ENCODE results near the gene ADRA2B. TPM values are rescaled to one million over a fixed set of nuclear protein-coding genes. Genes with fewer than 3 reads are reported as not detected.

ADRA2B gene
- total RNA-seq, 1 experiment from 2014 or later: 0.47 TPM

DNA sequence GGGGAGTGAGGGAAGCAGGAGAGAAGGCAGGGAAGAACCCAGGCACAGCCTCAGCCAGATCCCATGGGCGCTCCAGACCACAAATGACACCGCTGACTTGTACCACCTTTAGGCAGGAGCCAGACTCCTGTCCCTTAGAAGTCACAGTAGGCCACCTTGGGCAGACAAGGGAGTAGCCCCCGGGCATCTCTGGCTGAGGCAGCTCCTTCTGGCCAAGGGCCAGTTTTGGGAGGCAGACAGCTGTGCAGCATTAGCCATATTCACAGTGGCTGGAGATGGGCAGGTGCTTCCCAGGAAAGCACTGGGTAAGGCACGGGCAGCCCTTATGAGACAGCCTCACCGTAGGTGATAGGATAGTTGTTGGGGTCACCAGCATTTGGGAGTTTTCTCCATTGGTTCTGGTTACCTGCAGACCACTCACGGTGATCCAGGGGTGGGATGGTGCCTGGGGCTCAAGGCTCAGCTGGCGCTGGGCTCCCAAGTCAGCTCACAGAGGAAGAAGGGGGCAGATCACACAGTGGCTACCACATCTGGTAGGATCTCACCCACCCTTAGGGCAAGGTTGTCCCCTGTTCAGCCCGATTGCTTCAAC lies 19.9 kb upstream of the ADRA2B start:
- Histone ChIP-seq H3K4me3 (replicated peaks in 1 of 2; ENCODE audit: low read depth in 1 of 2, low read length in 2 of 2) (no peak overlapping the region), H3K9ac (ENCODE audit: low read length) (no peak overlapping the region), H3K4me1 (ENCODE audit: control insufficient read depth in 1 of 2, insufficient read depth in 2 of 2, low read length in 2 of 2) (peaks cover 4 to 15% of the 10 kb centered on the region in 2 experiments; a peak in 3 of 4 replicates), H3K9me3 (ENCODE audit: control insufficient read depth in 1 of 2, insufficient read depth in 1 of 2, low read depth in 1 of 2, low read length in 2 of 2) (no peaks in the 10 kb centered on the region), H2AFZ (ENCODE audit: low read depth, low read length, poor library complexity, severe bottlenecking) (no peak overlapping the region), H3K9me2 (ENCODE audit: insufficient read depth) (no peaks in the 10 kb centered on the region), H4K20me1 (ENCODE audit: insufficient read depth) (no peaks in the 10 kb centered on the region), H3K36me3 (ENCODE audit: control insufficient read depth in 1 of 2, insufficient read depth in 2 of 2, low read length in 2 of 2) (no peaks in the 10 kb centered on the region), H3K27ac (ENCODE audit: low read depth, low read length) (no peak overlapping the region), H3K79me2 (ENCODE audit: insufficient read depth, low read length) (no peaks in the 10 kb centered on the region), H3K4me2 (ENCODE audit: low read length) (no peak overlapping the region), H3K27me3 (ENCODE audit: insufficient read depth, low read length) (no peaks in the 10 kb centered on the region)
- ATAC-seq (no peak), DNase-seq (ENCODE audit: low read depth, low spot score) (no peak)
- ChIA-PET CTCF (interaction anchor here (0.9 kb wide), 1 partner anchor 38 kb away, joined by 4 read pairs; no protein-coding TSS in a partner anchor), RAD21 (ENCODE audit: low non-redundant PET in 1 of 2, low total read pairs in 2 of 2, uncharacterized antibody in 2 of 2, unreplicated experiment in 2 of 2) (no interaction called here), POLR2A (no interaction called here)
- BruUV-seq (replicated peaks): no TSS peak
- TF ChIP-seq, protein P1, sequence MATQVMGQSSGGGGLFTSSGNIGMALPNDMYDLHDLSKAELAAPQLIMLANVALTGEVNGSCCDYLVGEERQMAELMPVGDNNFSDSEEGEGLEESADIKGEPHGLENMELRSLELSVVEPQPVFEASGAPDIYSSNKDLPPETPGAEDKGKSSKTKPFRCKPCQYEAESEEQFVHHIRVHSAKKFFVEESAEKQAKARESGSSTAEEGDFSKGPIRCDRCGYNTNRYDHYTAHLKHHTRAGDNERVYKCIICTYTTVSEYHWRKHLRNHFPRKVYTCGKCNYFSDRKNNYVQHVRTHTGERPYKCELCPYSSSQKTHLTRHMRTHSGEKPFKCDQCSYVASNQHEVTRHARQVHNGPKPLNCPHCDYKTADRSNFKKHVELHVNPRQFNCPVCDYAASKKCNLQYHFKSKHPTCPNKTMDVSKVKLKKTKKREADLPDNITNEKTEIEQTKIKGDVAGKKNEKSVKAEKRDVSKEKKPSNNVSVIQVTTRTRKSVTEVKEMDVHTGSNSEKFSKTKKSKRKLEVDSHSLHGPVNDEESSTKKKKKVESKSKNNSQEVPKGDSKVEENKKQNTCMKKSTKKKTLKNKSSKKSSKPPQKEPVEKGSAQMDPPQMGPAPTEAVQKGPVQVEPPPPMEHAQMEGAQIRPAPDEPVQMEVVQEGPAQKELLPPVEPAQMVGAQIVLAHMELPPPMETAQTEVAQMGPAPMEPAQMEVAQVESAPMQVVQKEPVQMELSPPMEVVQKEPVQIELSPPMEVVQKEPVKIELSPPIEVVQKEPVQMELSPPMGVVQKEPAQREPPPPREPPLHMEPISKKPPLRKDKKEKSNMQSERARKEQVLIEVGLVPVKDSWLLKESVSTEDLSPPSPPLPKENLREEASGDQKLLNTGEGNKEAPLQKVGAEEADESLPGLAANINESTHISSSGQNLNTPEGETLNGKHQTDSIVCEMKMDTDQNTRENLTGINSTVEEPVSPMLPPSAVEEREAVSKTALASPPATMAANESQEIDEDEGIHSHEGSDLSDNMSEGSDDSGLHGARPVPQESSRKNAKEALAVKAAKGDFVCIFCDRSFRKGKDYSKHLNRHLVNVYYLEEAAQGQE (IDR thresholded peaks at IDR 0.05; ENCODE audit: low read depth): no peak
- TF ChIP-seq, protein P2, sequence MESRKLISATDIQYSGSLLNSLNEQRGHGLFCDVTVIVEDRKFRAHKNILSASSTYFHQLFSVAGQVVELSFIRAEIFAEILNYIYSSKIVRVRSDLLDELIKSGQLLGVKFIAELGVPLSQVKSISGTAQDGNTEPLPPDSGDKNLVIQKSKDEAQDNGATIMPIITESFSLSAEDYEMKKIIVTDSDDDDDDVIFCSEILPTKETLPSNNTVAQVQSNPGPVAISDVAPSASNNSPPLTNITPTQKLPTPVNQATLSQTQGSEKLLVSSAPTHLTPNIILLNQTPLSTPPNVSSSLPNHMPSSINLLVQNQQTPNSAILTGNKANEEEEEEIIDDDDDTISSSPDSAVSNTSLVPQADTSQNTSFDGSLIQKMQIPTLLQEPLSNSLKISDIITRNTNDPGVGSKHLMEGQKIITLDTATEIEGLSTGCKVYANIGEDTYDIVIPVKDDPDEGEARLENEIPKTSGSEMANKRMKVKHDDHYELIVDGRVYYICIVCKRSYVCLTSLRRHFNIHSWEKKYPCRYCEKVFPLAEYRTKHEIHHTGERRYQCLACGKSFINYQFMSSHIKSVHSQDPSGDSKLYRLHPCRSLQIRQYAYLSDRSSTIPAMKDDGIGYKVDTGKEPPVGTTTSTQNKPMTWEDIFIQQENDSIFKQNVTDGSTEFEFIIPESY (IDR thresholded peaks at IDR 0.05; ENCODE audit: extremely low read depth, insufficient replicate concordance, low read length): no peak
- TF ChIP-seq, protein P3, sequence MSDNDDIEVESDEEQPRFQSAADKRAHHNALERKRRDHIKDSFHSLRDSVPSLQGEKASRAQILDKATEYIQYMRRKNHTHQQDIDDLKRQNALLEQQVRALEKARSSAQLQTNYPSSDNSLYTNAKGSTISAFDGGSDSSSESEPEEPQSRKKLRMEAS (IDR thresholded peaks at IDR 0.05): no peak
- TF ChIP-seq CBX3 (IDR thresholded peaks at IDR 0.05; ENCODE audit: low read depth): no peak
- TF ChIP-seq EZH2 (IDR thresholded peaks at IDR 0.05): no peak
- no peak for TF ChIP-seq TCF7L2 (IDR thresholded peaks at IDR 0.05; ENCODE audit: borderline replicate concordance, extremely low read depth, insufficient read depth, insufficient read length)
- TF ChIP-seq JUND (IDR thresholded peaks at IDR 0.05): no peak
- no peak for TF ChIP-seq RAD21 (IDR thresholded peaks at IDR 0.05; ENCODE audit: low read depth)
- no peak for TF ChIP-seq EGR1 (IDR thresholded peaks at IDR 0.05; ENCODE audit: low read depth)
- no peak for TF ChIP-seq POLR2AphosphoS5 (IDR thresholded peaks at IDR 0.05; ENCODE audit: low read depth, low read length)
- TF ChIP-seq, protein P4, sequence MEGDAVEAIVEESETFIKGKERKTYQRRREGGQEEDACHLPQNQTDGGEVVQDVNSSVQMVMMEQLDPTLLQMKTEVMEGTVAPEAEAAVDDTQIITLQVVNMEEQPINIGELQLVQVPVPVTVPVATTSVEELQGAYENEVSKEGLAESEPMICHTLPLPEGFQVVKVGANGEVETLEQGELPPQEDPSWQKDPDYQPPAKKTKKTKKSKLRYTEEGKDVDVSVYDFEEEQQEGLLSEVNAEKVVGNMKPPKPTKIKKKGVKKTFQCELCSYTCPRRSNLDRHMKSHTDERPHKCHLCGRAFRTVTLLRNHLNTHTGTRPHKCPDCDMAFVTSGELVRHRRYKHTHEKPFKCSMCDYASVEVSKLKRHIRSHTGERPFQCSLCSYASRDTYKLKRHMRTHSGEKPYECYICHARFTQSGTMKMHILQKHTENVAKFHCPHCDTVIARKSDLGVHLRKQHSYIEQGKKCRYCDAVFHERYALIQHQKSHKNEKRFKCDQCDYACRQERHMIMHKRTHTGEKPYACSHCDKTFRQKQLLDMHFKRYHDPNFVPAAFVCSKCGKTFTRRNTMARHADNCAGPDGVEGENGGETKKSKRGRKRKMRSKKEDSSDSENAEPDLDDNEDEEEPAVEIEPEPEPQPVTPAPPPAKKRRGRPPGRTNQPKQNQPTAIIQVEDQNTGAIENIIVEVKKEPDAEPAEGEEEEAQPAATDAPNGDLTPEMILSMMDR (IDR thresholded peaks at IDR 0.05 in 2 of 3, conservative IDR thresholded peaks at IDR 0.05 in 1 of 3; ENCODE audit: borderline replicate concordance in 1 of 3, insufficient read depth in 1 of 3, low read depth in 2 of 3, low read length in 2 of 3): no peak
- TF ChIP-seq CEBPB (IDR thresholded peaks at IDR 0.05; ENCODE audit: low read depth): no peak
- no peak for TF ChIP-seq POLR2A (IDR thresholded peaks at IDR 0.05; ENCODE audit: borderline replicate concordance, extremely low read depth, insufficient read depth, insufficient read length)
- intact Hi-C loops (cut with micrococcal nuclease): no loop called here

Measured in HCT116 (cell line).